Stimulated activated CD8-positive, alpha-beta memory T cell treated with anti-CD3 and anti-CD28 coated beads, Interleukin-15, amount 100 ng/mL, for 24 hours (primary cell): Measurements from ENCODE around the gene PLA2G4F.

ENCODE experiments used
- DNase-seq: peaks from one replicate; pipeline ENCODE4 v3.0.0-alpha.2; 2020; ENCODE audit warnings: low read depth

Gene PLA2G4F

DNA sequence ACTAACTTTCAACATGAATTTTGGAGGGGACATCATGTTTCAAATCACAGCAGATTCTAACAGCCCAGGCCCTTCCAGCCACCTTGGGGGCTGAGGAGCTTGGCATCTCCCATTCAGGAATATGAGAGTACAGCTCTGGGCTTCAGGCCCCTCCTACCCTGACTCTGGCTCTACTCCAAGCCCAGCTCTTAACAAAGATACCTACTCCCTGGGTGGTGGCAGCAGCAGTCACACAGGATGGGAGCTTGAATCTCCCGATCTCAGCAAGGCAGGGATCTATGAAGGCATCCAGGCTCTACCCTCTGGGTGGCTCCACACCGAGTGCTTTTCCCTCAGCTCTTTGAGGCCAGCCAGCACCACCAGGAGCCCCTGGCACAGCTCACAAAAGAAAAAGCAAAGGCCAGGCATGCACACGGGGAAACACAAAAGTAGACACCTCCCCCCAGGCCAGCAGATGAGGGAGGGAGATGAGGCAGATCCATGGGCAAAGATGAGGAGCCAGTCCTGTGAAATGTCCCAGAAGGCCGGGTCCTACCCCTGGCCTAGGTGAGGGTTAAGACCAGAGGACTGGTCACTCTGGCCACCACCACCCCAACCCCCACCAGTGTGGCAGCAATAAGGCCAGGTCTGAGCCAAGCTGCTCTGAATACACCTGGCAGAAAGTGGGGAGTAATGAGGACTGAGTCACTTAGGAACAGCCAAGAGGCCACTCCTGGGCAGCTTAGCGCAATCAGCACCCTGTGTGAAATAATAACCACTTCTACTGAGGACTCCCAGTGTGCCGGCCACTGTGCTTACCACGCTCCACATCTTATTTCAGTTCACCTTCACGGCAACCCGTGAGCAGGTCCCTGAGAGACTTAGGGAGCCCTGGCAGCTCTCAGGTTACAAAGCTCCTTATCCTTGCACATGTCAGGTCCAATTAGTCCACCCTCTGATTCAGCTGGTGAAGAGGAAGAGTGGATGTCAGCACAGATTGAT, 24.3 kb downstream of the PLA2G4F start:
- DNase-seq: no peak

- no peak for DNase-seq
Observed at GRCh38 chr15:42131006-42131405, 25.4 kb downstream of the PLA2G4F start.

DNA sequence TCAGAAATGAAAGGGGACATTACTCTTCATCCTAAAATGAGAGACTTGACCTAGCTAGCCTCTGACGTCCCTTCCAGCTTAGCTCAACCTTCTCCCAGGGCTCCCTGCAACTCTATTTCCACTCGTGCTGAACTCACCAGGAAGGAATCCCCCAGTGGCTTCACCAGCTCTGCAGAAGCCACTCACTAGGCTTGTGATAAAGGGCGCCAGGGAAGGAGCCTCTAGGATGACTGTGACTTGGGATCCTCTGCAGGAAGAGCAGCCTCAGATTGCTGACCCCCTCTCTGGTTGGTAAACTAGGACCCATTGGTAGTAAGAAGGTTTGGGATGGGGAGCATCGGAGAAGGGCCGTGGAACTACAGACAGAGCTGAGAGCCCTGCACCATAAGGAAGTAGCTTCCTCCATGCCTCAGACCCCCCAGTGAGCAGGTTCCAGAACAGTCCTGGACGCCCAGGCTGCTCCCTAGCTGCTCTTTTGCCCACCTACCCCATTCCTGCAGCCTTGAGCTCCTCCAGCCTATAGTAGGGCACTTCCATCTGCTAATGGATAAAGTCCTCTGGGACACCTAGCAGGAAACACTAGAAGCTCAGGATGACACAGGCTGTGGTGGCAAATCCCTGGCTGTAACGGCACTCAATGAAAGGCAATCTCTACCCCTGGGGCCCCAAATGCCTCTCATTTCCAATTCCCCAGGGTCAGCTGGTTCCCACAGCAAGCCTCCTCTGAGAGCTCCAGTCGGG, 26.0 kb downstream of the PLA2G4F start:
- DNase-seq: no peak

DNA sequence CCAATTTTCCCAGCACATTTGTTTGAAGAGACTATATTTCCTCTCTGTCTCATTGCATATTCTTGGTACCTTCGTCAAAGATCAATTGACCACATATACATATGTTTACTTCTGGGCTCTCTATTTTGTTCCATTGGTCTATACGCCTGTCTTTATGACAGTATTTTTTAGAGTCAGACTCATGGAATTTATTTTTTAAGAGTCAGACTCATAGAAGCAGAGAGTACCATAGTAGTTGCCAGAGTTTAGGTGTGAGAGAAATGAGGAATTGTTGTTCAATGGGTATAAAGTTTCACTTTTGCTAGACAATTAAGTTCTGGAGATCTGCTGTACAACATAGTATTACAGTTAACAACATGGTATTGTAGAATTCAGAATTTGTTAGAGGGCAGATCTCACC, 27.1 kb downstream of the PLA2G4F start:
- no peak for DNase-seq

- no peak for DNase-seq
Observed at GRCh38 chr15:42128476-42128875, 28.0 kb downstream of the PLA2G4F start.

DNA sequence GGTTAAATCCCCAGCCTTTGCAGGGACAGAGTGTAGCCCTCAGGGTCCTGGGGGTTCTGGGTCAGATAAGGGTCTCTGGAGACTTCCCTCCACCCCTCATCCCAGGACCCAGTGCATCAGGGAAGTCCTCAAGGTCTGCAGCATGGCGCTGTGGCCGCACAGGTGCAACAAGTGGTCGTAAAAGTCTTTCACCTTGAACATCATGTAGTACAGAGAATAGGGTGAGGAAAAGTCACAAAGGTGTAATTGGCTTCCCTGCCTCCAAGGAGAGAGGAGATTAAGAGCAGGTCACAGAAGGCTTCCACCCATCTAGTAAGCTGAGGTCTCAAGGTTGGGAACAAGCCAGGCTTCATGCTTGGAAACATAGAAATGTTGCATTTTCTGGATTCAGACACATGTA, 32.9 kb downstream of the PLA2G4F start:
- DNase-seq: no peak

GRCh38 chr15:42121682-42122081, 34.8 kb downstream of the PLA2G4F start:
- no peak for DNase-seq

DNA sequence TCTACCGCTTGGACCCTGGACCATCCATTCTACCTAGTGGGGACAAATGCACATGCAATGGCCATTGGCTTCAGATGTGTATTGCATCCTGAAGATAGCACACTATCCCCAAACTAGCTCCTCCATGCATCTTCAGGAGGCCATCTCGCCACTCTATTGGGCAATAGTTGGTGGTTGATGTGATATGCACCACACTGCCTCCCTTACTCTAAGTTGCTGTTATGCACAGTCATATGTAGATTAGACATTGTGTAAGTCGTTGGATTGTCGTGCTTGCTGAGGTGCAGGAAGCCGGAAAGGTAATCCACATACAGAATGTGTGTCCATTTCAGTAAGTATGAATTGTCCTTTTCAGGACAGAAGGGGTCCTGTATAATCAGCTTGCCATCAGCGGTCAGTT, 35.4 kb downstream of the PLA2G4F start:
- DNase-seq: no peak

GRCh38 chr15:42120285-42120684, 36.2 kb downstream of the PLA2G4F start:
- DNase-seq: no peak

GRCh38 chr15:42119446-42119760, 37.0 kb downstream of the PLA2G4F start:
- DNase-seq: no peak

- DNase-seq: no peak
Observed at GRCh38 chr15:42118650-42119445, 37.6 kb downstream of the PLA2G4F start.

DNA sequence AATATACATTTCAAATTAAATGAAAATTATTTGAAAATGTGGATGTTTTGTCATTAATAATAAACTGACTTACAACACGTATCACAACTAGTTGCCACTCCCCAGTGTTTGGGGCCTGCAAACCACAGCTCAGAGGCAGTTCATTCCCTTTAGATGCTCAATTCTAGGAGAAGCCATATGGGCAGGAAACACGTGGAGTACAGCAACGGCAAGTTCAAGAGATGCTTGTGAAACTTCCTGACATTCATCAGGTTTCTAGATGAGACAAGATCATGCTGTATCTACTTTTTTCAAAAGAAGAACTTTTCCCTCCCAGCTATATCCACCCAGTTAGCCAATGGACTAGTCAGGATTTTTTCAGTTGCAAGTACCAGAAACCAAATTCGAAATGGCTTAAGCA, 44.5 kb downstream of the PLA2G4F start:
- DNase-seq: no peak

DNA sequence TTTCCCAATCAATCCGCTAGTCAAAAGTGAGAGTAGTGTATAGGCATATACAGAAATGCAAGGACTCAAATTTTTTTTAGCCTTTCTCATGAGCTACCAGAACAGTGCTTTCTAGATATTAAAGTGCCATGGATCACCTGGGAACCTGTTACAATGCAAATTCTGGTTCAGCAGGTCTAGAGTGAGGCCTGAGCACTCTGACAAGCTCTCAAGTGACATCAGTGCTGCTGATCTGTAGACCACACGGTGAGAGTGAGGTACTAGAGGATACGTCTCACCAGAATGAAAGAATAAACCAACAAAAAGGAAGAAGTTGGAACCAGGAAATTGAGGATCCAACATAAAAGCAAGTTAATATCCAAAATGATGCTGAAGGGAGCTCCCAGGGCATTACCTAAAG, 46.1 kb downstream of the PLA2G4F start:
- DNase-seq: no peak

DNA sequence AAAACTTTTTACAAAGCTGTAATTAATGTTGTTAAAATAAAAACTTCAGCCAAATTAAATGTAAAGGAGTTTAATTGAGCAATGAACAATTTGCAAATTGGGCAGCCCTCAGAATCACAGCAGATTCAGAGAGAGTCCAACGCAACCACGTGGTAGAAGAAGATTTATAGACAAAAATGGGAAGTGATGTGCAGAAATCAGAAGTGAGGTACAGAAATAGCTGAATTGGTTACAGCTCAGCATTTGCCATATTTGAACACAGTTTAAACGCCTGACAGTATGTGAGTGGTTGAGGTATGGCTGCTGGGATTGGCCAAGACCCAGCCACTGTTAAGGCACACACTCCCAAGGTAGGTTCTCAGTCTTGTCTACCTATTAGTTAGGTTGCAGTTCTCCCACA, 47.6 kb downstream of the PLA2G4F start:
- no peak for DNase-seq

DNA sequence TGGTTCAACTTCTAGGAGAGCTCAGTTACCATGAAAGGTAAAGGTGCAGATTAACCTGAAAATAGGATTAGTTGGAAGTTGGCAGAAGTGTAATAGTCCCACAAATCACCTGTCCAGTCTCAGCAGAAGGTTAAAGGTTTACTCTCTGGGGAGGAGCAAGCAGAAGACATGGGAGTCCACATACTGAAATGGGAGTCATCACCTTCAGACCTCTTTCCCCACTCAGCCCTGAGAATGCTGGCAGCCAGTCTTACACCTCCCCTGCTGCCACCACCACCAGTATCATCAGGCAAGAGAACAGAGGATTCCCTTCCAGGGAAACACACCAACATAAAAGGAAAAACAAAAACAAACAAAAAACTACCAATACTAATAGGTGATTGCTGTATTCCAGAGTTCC, 48.2 kb downstream of the PLA2G4F start:
- DNase-seq: no peak

DNA sequence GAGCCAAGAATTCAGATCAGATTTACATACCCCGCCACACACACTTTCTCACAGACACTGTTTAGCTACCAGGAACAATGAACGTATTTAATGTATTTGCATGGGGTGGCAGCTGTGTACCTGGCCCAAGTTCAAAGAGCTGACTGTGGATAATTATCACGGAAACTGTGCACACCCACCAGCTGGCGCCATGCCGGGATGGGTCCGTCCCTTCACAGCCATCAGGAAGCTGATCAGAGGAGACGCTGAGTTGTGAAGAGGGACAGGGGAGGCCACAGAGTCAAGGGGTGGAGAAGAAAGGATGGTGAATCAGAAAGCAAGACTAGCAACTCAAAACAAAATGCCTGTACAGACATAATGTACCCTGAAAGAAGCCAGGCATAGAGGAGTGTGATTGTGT, 49.0 kb downstream of the PLA2G4F start:
- no peak for DNase-seq

GRCh38 chr15:42106288-42106687, 50.1 kb downstream of the PLA2G4F start:
- no peak for DNase-seq

DNA sequence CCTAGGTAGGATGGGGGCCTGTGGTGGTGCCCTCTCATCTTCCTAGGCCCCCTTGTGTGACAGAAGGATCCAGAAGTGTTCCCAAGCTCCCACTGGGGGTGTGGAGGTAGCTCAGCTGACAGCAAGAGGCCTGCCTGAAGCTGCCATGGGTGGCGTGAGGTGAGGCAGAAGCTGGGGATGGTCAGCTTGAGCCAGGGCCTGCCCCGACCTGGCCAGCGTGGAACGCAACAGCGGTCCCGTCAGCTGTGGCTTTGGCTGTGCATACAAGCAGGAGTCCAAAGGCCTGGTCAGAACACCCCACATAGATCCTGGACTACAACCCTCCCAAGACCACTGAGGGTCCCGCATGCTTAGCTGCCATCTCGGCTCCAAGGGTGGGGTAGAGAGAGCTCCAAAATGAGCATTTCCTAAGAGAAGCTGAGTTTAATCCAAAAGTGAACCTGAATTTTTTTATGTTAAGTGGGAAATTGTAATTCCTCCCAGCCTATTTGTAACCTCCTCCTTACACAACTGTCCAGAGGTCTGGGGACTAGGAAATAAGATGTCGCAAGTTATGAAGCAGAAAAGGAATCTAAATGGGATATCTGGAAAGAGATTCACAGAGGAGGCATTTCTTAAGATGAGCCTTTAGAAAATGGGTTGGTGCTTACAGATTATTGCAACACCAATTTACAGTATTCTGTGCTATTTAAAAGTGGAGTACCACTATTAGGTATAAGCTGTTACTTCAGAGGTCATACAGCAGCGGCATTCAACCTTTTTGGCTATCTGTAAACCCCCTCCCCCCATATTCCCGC, 52.1 kb downstream of the PLA2G4F start:
- no peak for DNase-seq

- DNase-seq: no peak
Observed at GRCh38 chr15:42102646-42103235, 53.7 kb downstream of the PLA2G4F start.

GRCh38 chr15:42101861-42102260, 54.6 kb downstream of the PLA2G4F start:
- DNase-seq: no peak

GRCh38 chr15:42100021-42100800, 56.2 kb downstream of the PLA2G4F start:
- no peak for DNase-seq
